Trophoblast cell (in vitro differentiated cells and primary cell): ENCODE results near the gene MYL4.

Experiments
- DNase-seq, 2 donors: peaks; one replicate each; pipeline ENCODE4 v3.0.0-alpha.2; 2016
- H2AFZ ChIP-seq: 2 replicates; pipeline ENCODE4 v1.6.1; 2013; ENCODE audit warnings: low read length, moderate library complexity, mild to moderate bottlenecking; ENCODE audit not compliant: insufficient read depth, poor library complexity
- H2AK5ac ChIP-seq: 2 replicates; pipeline ENCODE4 v1.6.1; 2013; ENCODE audit warnings: mild to moderate bottlenecking, low read length
- H2BK120ac ChIP-seq: 2 replicates; pipeline ENCODE4 v1.6.1; 2013; ENCODE audit warnings: low read length, mild to moderate bottlenecking, moderate library complexity; ENCODE audit not compliant: insufficient read depth, poor library complexity
- H2BK12ac ChIP-seq: 2 replicates; pipeline ENCODE4 v1.6.1; 2013; ENCODE audit warnings: mild to moderate bottlenecking, low read length, moderate library complexity
- H2BK5ac ChIP-seq: 2 replicates; pipeline ENCODE4 v1.6.1; 2013; ENCODE audit warnings: low read length, low read depth, moderate library complexity, mild to moderate bottlenecking; ENCODE audit not compliant: poor library complexity
- H3K14ac ChIP-seq: 2 replicates; pipeline ENCODE4 v1.6.1; 2013; ENCODE audit warnings: mild to moderate bottlenecking, low read length
- H3K18ac ChIP-seq: 2 replicates; pipeline ENCODE4 v1.6.1; 2013; ENCODE audit warnings: mild to moderate bottlenecking, low read length
- H3K23ac ChIP-seq: 2 replicates; pipeline ENCODE4 v1.6.1; 2013; ENCODE audit warnings: low read length
- H3K27ac ChIP-seq: 2 replicates; pipeline ENCODE4 v1.5.1; 2013; ENCODE audit warnings: low read depth, mild to moderate bottlenecking, inconsistent platforms, low read length, moderate library complexity
- H3K27me3 ChIP-seq: 2 replicates; pipeline ENCODE4 v1.6.1; 2013; ENCODE audit warnings: inconsistent platforms, mild to moderate bottlenecking, low read length, moderate library complexity; ENCODE audit not compliant: insufficient read depth
- H3K36me3 ChIP-seq, 2 experiments: 1 replicate in 1 of 2; 2 replicates in 1 of 2; pipeline ENCODE4 v1.6.1; 2013; ENCODE audit warnings: low read length in 2 of 2, mild to moderate bottlenecking in 2 of 2, moderate library complexity in 1 of 2; ENCODE audit not compliant: insufficient read depth in 2 of 2, control insufficient read depth in 1 of 2
- H3K4ac ChIP-seq: 2 replicates; pipeline ENCODE4 v1.6.1; 2013; ENCODE audit warnings: low read depth, mild to moderate bottlenecking, low read length, moderate library complexity
- H3K4me1 ChIP-seq, 2 experiments: 1 replicate in 1 of 2; 2 replicates in 1 of 2; pipeline ENCODE4 v1.6.1; 2013; ENCODE audit warnings: low read length in 2 of 2, mild to moderate bottlenecking in 2 of 2, moderate library complexity in 1 of 2; ENCODE audit not compliant: insufficient read depth in 2 of 2, control insufficient read depth in 1 of 2
- H3K4me2 ChIP-seq: 2 replicates; pipeline ENCODE4 v1.6.1; 2013; ENCODE audit warnings: inconsistent platforms, mild to moderate bottlenecking, low read length, moderate library complexity
- H3K4me3 ChIP-seq: 2 replicates; pipeline ENCODE4 v1.5.1; 2013; ENCODE audit warnings: mild to moderate bottlenecking, low read depth, low read length, inconsistent platforms
- H3K79me1 ChIP-seq: one replicate; pipeline ENCODE4 v1.6.1; 2013; ENCODE audit warnings: low read length
- H3K79me2 ChIP-seq: 2 replicates; pipeline ENCODE4 v1.6.1; 2013; ENCODE audit warnings: low read length, mild to moderate bottlenecking; ENCODE audit not compliant: control insufficient read depth, insufficient read depth, poor library complexity
- H3K9ac ChIP-seq: 2 replicates; pipeline ENCODE4 v1.6.1; 2013; ENCODE audit warnings: mild to moderate bottlenecking, low read length
- H3K9me3 ChIP-seq: 2 replicates; pipeline ENCODE4 v1.6.1; 2013; ENCODE audit warnings: low read depth, mild to moderate bottlenecking, control low read depth, inconsistent platforms, low read length; ENCODE audit not compliant: insufficient read depth
- H4K12ac ChIP-seq: 2 replicates; pipeline ENCODE4 v1.6.1; 2013; ENCODE audit warnings: low read depth, mild to moderate bottlenecking, low read length, moderate library complexity
- H4K8ac ChIP-seq: 2 replicates; pipeline ENCODE4 v1.6.1; 2013; ENCODE audit warnings: low read depth, mild to moderate bottlenecking, low read length, moderate library complexity
- H4K91ac ChIP-seq: one replicate; pipeline ENCODE4 v1.6.1; 2013; ENCODE audit warnings: low read depth, mild to moderate bottlenecking, low read length, moderate library complexity
- WGBS: extraction: QIAGEN DNeasy Blood & Tissue Kit; methylation state at CpG from one replicate; pipeline ENCODE4 v1.1.7; 2013; ENCODE audit warnings: missing lambda C conversion rate; ENCODE audit not compliant: insufficient read length, insufficient coverage; ENCODE audit errors: extremely low coverage; 5-methylcytosine and 5-hydroxymethylcytosine counted together

Gene MYL4

GRCh38 chr17:47257651-47258339 is 48.6 kb downstream of the MYL4 start:
- H3K9ac ChIP-seq, result no peak overlapping the region

GRCh38 chr17:47262586-47262985 is 53.4 kb downstream of the MYL4 start:
- H3K4me1 ChIP-seq, result peaks cover 0 to 8% of the 10 kb centered on the region in 2 experiments
- H3K36me3 ChIP-seq, result no peaks in the 10 kb centered on the region
- H3K14ac ChIP-seq, result no peak overlapping the region
- no peak overlapping the region for H4K12ac ChIP-seq
- H3K9ac ChIP-seq, result no peak overlapping the region
- DNase-seq, result no peak
- no peak overlapping the region for H3K23ac ChIP-seq
- H3K79me2 ChIP-seq, result no peaks in the 10 kb centered on the region
- H3K4me3 ChIP-seq, result no peak overlapping the region
- H3K79me1 ChIP-seq, result no peaks in the 10 kb centered on the region
- no peak overlapping the region for H4K91ac ChIP-seq
- no peak overlapping the region for H4K8ac ChIP-seq
- WGBS, result no CpG with 5 or more reads among the region's 7 CpGs
- H2BK120ac ChIP-seq, result no peak overlapping the region
- H3K27me3 ChIP-seq, result no peaks in the 10 kb centered on the region
- no peak overlapping the region for H3K18ac ChIP-seq
- no peak overlapping the region for H3K27ac ChIP-seq
- H2AK5ac ChIP-seq, result no peak overlapping the region
- no peak overlapping the region for H2AFZ ChIP-seq
- no peak overlapping the region for H2BK5ac ChIP-seq
- H3K4ac ChIP-seq, result no peak overlapping the region
- no peaks in the 10 kb centered on the region for H3K9me3 ChIP-seq
- no peak overlapping the region for H3K4me2 ChIP-seq
- no peak overlapping the region for H2BK12ac ChIP-seq

More at GRCh38 chr17:47257651-47258339, 48.6 kb downstream of the MYL4 start:
- H3K4me3 ChIP-seq, result no peak overlapping the region
- no peak overlapping the region for H3K27ac ChIP-seq
- H3K27me3 ChIP-seq, result peaks cover 9% of the 10 kb centered on the region
- no peak overlapping the region for H3K4ac ChIP-seq
- H3K4me1 ChIP-seq, result peaks cover 5 to 6% of the 10 kb centered on the region in 2 experiments
- DNase-seq, result no peak
- peaks cover 4% of the 10 kb centered on the region for H3K79me1 ChIP-seq
- no peak overlapping the region for H3K14ac ChIP-seq
- no peak overlapping the region for H2BK5ac ChIP-seq
- H4K12ac ChIP-seq, result no peak overlapping the region
- H4K91ac ChIP-seq, result no peak overlapping the region
- no peak overlapping the region for H2AK5ac ChIP-seq
- no peaks in the 10 kb centered on the region for H3K9me3 ChIP-seq
- no peak overlapping the region for H3K4me2 ChIP-seq
- H2BK120ac ChIP-seq, result no peak overlapping the region
- H2AFZ ChIP-seq, result no peak overlapping the region
- H3K18ac ChIP-seq, result no peak overlapping the region
- peaks cover 3% of the 10 kb centered on the region for H3K79me2 ChIP-seq
- no peak overlapping the region for H2BK12ac ChIP-seq
- H3K36me3 ChIP-seq, result no peaks in the 10 kb centered on the region
- no CpG with 5 or more reads among the region's 9 CpGs for WGBS
- H3K23ac ChIP-seq, result no peak overlapping the region
- no peak overlapping the region for H4K8ac ChIP-seq

DNA sequence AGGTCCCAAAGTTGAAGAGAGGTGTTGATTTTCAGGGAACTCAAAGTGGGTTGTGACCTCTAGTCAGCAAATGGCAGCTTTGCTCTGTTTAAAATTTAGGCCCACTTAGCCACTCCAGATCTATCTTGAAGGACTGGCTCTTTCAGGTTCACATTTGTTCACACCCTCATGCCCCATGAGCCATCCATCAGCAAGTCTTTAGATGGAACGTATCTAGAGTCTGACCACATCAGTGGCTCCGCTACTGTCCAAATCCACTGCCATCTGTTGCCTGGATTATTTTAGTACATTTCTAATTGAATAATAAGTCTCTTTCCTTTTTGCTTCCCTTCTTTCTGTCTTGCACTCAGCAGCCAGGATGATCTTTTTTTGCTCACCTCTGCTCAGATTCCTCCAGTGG is 55.0 kb downstream of the MYL4 start:
- Histone ChIP-seq H3K4me2 (no peak overlapping the region), H2BK120ac (no peak overlapping the region), H4K12ac (no peak overlapping the region), H3K36me3 (no peaks in the 10 kb centered on the region), H3K18ac (no peak overlapping the region), H3K4ac (no peak overlapping the region), H3K4me3 (no peak overlapping the region), H3K9ac (no peak overlapping the region), H3K27me3 (no peaks in the 10 kb centered on the region), H3K9me3 (peaks cover 3% of the 10 kb centered on the region), H2AK5ac (no peak overlapping the region), H2BK12ac (no peak overlapping the region), H4K91ac (no peak overlapping the region), H2AFZ (no peak overlapping the region), H3K79me1 (no peaks in the 10 kb centered on the region), H4K8ac (no peak overlapping the region), H3K14ac (no peak overlapping the region), H3K4me1 (peaks cover 0 to 8% of the 10 kb centered on the region in 2 experiments), H2BK5ac (no peak overlapping the region), H3K23ac (no peak overlapping the region), H3K79me2 (no peaks in the 10 kb centered on the region), H3K27ac (no peak overlapping the region)
- no CpG with 5 or more reads among the region's 2 CpGs for whole genome bisulfite sequencing
- DNase-seq, result no peak

- no peak overlapping the region for H3K4me3 ChIP-seq
These were observed 56.9 kb downstream of the MYL4 start for GRCh38 chr17:47265983-47266541.

More at GRCh38 chr17:47265983-47266541, 56.9 kb downstream of the MYL4 start:
- H3K4me2 ChIP-seq, result no peak overlapping the region
- H3K4me1 ChIP-seq, result peaks cover 0 to 8% of the 10 kb centered on the region in 2 experiments
- H3K79me2 ChIP-seq, result no peaks in the 10 kb centered on the region
- H3K14ac ChIP-seq, result no peak overlapping the region
- no peak overlapping the region for H3K9ac ChIP-seq
- H3K4ac ChIP-seq, result no peak overlapping the region
- no peak overlapping the region for H3K18ac ChIP-seq
- H4K8ac ChIP-seq, result no peak overlapping the region
- no peak overlapping the region for H4K91ac ChIP-seq
- H4K12ac ChIP-seq, result no peak overlapping the region
- H2AK5ac ChIP-seq, result no peak overlapping the region
- H3K27ac ChIP-seq, result no peak overlapping the region
- H3K79me1 ChIP-seq, result no peaks in the 10 kb centered on the region
- H3K27me3 ChIP-seq, result no peaks in the 10 kb centered on the region
- peaks cover 3% of the 10 kb centered on the region for H3K9me3 ChIP-seq
- no peak overlapping the region for H2BK120ac ChIP-seq
- H2BK12ac ChIP-seq, result no peak overlapping the region
- no peaks in the 10 kb centered on the region for H3K36me3 ChIP-seq
- H2AFZ ChIP-seq, result no peak overlapping the region
- H3K23ac ChIP-seq, result no peak overlapping the region
- H2BK5ac ChIP-seq, result no peak overlapping the region
- WGBS, result no CpG with 5 or more reads among the region's 2 CpGs
- peak; percentile 22 to 46 for DNase-seq
